ENCODE measurements around the gene COMMD4.

The COMMD4 gene

GRCh38 chr15:75353604-75354003 is 17.7 kb downstream of the COMMD4 start:
- TF ChIP-seq, protein P1, sequence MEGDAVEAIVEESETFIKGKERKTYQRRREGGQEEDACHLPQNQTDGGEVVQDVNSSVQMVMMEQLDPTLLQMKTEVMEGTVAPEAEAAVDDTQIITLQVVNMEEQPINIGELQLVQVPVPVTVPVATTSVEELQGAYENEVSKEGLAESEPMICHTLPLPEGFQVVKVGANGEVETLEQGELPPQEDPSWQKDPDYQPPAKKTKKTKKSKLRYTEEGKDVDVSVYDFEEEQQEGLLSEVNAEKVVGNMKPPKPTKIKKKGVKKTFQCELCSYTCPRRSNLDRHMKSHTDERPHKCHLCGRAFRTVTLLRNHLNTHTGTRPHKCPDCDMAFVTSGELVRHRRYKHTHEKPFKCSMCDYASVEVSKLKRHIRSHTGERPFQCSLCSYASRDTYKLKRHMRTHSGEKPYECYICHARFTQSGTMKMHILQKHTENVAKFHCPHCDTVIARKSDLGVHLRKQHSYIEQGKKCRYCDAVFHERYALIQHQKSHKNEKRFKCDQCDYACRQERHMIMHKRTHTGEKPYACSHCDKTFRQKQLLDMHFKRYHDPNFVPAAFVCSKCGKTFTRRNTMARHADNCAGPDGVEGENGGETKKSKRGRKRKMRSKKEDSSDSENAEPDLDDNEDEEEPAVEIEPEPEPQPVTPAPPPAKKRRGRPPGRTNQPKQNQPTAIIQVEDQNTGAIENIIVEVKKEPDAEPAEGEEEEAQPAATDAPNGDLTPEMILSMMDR (conservative IDR thresholded peaks at IDR 0.05; ENCODE audit: control insufficient read depth, insufficient read depth, low read depth, low read length): no peak
- no peak overlapping the region for H3K4me3 ChIP-seq (ENCODE audit: control insufficient read depth, low read depth, low read length)
- no peak for DNase-seq (ENCODE audit: low read depth)

GRCh38 chr15:75354454-75354853 is 18.6 kb downstream of the COMMD4 start:
- DNase-seq (ENCODE audit: low read depth): no peak
- TF ChIP-seq, protein P1 (conservative IDR thresholded peaks at IDR 0.05; ENCODE audit: control insufficient read depth, insufficient read depth, low read depth, low read length): no peak
- H3K4me3 ChIP-seq (ENCODE audit: control insufficient read depth, low read depth, low read length): no peak overlapping the region

GRCh38 chr15:75355369-75355768 is 19.5 kb downstream of the COMMD4 start:
- TF ChIP-seq, protein P1 (conservative IDR thresholded peaks at IDR 0.05; ENCODE audit: control insufficient read depth, insufficient read depth, low read depth, low read length): no peak
- H3K4me3 ChIP-seq (ENCODE audit: control insufficient read depth, low read depth, low read length): no peak overlapping the region

GRCh38 chr15:75356006-75356405 is 20.1 kb downstream of the COMMD4 start:
- no peak overlapping the region for H3K4me3 ChIP-seq (ENCODE audit: control insufficient read depth, low read depth, low read length)
- TF ChIP-seq, protein P1 (conservative IDR thresholded peaks at IDR 0.05; ENCODE audit: control insufficient read depth, insufficient read depth, low read depth, low read length): no peak
- no peak for DNase-seq (ENCODE audit: low read depth)

More at GRCh38 chr15:75355369-75355768, 19.5 kb downstream of the COMMD4 start:
- DNase-seq (ENCODE audit: low read depth): no peak

- no peak overlapping the region for H3K4me3 ChIP-seq (ENCODE audit: control insufficient read depth, low read depth, low read length)
- DNase-seq (ENCODE audit: low read depth): no peak
- TF ChIP-seq, protein P1 (conservative IDR thresholded peaks at IDR 0.05; ENCODE audit: control insufficient read depth, insufficient read depth, low read depth, low read length): no peak
Measured at GRCh38 chr15:75356517-75356916, 20.7 kb downstream of the COMMD4 start.

DNA sequence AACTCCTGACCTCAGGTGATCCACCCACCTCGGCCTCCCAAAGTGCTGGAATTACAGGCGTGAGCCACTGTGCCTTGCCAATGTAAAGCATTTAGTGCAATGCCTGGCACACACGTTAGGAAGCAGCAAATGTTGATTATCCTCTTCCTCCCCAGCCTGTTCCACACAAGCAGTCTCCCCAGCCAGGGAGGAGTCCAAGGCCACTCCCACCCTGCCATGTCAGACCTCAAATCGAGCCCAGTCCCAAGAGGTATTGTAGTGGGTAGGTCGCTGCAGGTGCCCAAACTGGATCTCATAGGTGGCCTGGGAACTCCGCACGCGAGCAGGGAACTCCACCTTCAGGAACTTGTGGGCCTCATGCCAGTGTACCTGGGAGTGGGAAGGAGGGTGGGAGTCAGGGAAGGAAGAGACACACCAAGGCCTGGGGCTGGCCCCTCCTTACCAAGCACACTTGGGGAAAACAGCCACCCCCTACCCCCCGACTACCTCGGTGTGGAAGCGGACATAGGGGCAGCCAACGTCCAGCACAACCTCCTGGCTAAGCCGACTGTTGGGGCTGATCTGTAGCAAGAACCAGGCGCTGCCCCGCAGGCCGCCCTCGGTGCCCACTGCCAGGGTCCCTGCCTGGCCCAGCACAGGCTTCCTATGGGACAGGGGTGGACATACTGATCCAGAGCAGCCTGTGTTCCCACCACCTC is 22.3 kb downstream of the COMMD4 start:
- TF ChIP-seq, protein P1 (conservative IDR thresholded peaks at IDR 0.05; ENCODE audit: control insufficient read depth, insufficient read depth, low read depth, low read length): no peak
- DNase-seq (ENCODE audit: low read depth): no peak
- H3K4me3 ChIP-seq (ENCODE audit: control insufficient read depth, low read depth, low read length): no peak overlapping the region

Measured in fibroblast of mammary gland (primary cell).